K562 (cell line): ENCODE results near the gene VWC2L.

Experiments used
- BRD9 ChIP-seq: fragments of 450-650 bp; IDR thresholded peaks from 2 replicates; pipeline ENCODE4 v1.6.1; 2018; ENCODE audit warnings: low read depth; ENCODE audit not compliant: partially characterized antibody
- CEBPB ChIP-seq: fragments of 450-650 bp; IDR thresholded peaks from 2 replicates; pipeline ENCODE4 v1.6.1; 2016; ENCODE audit warnings: missing genetic modification characterization, missing compliant biosample characterization

- TF ChIP-seq CEBPB = no peak
- TF ChIP-seq BRD9 = no peak
Observed at GRCh38 chr2:214545898-214546542, 135.2 kb downstream of the VWC2L start.
